BLaER1 treated with 17β-estradiol and CSF1 and Interleukin-3, amounts not matched to agents 10 nM and 100 nM (cell line): Measurements from ENCODE around the gene CKAP5.

Experiments used
- H3K27ac ChIP-seq, 11 experiments: shearing (Covaris generic); formaldehyde crosslinking; 2 replicates each; pipeline ENCODE4 v1.8.1; 2022
- H3K27me3 ChIP-seq, 11 experiments: shearing (Covaris generic); formaldehyde crosslinking; 2 replicates each; pipeline ENCODE4 v1.8.1; 2022
- H3K36me3 ChIP-seq, 11 experiments: shearing (Covaris generic); formaldehyde crosslinking; 2 replicates each; pipeline ENCODE4 v1.8.1; 2022
- H3K4me1 ChIP-seq, 10 experiments: shearing (Covaris generic); formaldehyde crosslinking; 2 replicates each; pipeline ENCODE4 v1.8.1; 2022
- H3K4me2 ChIP-seq, 11 experiments: shearing (Covaris generic); formaldehyde crosslinking; 2 replicates each; pipeline ENCODE4 v1.8.1; 2022
- H3K4me3 ChIP-seq, 10 experiments: shearing (Covaris generic); formaldehyde crosslinking; 2 replicates each; pipeline ENCODE4 v1.8.1; 2022
- H3K9ac ChIP-seq, 11 experiments: shearing (Covaris generic); formaldehyde crosslinking; 2 replicates each; pipeline ENCODE4 v1.8.1; 2022
- H3K9me3 ChIP-seq, 11 experiments: shearing (Covaris generic); formaldehyde crosslinking; replicated peaks in 1 of 11; 2 replicates each; pipeline ENCODE4 v1.8.1; 2022
- H4K20me1 ChIP-seq, 11 experiments: shearing (Covaris generic); formaldehyde crosslinking; 2 replicates each; pipeline ENCODE4 v1.8.1; 2022
- Cebpa-rat ChIP-seq, 11 experiments: shearing (Covaris generic); IDR thresholded peaks; 2 replicates each; pipeline ENCODE4 v1.8.1; 2022

The CKAP5 gene

DNA sequence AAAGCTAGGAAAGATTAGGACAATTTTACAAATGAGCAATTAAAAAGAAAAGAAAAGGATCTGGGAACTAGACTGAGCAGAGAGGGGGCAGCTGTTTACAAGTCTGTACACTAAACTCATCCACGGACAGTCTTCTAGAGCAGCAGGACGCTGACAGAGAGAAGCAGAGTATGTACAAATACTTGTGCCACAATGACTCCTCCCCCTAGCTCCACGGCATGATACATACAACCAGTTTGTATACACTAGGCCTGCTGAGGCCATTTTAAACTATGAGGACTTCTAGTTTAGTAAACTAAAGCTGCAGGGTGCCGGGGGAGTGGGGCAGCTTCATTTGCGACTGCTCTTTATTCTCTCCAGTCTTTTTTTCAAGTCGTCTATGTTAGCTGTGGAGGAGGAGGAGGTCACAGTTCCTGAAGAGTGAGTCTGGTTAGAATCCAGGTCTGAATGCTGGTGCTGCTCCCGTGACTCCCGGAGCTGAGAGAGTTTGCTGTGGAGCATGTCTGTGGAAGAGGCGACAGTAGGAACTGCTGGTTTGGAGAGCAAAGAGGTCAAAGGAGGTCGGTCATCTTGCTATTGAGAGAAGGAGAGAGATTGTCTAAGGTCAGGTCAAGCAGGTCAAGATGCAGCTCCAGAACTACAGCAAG lies 102.3 kb downstream of the CKAP5 start:
- Histone ChIP-seq H3K9ac (no peak overlapping the region), H3K4me1 (no peaks in the 10 kb centered on the region), H3K36me3 (peaks cover 79 to 100% (median 98%) of the 10 kb centered on the region in 11 experiments), H3K4me3 (no peak overlapping the region), H3K27ac (no peak overlapping the region), H3K9me3 (no peaks in the 10 kb centered on the region), H3K27me3 (no peaks in the 10 kb centered on the region), H4K20me1 (no peaks in the 10 kb centered on the region), H3K4me2 (no peak overlapping the region)
- TF ChIP-seq Cebpa-rat (IDR thresholded peaks at IDR 0.05): no peak

DNA sequence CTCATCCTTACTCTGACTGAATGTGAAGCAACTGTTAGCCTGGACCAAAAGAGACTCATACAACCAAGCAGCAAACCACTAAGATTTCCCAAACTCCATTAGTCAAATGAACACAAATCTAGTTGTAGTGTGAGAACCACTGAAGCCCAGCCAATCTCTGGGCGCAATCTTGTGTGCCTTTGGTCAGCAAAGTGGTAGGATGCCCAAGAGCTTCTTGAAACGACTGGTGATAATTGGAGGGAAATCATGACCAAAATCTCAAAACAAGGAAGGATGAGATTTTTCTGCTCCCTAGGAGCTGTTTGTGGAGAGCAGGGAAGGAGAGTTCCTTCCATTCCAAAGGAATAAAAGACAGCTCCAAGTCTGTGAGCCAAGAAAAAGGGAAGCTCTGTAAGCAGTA lies 103.0 kb downstream of the CKAP5 start:
- peaks cover 71 to 99% (median 90%) of the 10 kb centered on the region in 11 experiments for H3K36me3 ChIP-seq

DNA sequence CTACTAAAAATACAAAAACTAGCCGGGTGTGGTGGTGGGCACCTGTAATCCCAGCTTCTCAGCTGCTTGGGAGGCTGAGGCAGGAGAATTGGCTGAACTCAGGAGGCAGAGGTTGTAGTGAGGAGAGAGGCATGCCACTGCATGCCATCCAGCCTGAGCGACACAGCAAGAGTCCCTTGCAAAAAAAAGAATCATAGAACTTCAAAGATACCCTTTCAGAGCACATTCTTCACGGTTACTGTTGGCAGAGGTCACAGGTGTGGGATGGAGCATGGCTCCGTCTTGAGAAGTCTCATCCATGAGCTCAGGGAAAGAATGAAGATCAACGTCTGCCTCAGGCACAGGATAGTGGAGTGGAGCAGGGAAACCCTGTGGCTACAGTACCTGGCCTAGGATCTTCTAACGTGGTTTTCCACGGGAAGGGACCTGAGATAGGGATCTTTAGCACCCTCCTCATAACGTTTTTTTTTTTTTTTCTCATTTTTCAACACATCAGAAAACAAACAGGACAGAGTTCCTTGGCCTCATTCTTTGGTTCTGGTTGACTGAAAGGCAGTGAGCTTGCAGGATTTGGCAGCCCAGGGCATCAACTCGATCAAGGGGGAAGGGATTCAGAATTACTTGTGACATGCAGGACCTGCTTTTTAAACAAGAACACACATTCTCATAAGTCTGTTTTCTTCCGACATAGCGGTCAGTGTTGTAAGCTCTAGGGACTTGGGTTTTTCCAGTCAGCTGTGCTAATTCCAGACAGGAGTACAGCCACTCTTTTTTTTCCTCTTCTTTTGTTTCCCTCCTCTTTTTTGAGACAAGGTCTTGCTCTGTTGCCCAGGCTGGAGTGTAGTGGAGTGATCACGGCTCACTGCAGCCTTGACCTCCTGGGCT lies 104.2 kb downstream of the CKAP5 start:
- peaks cover 59 to 87% (median 78%) of the 10 kb centered on the region in 11 experiments for H3K36me3 ChIP-seq
- H3K4me3 ChIP-seq: no peak overlapping the region
- H3K27me3 ChIP-seq: no peaks in the 10 kb centered on the region
- H3K4me2 ChIP-seq: no peak overlapping the region
- no peak overlapping the region for H3K9ac ChIP-seq
- H3K27ac ChIP-seq: no peak overlapping the region; a peak in 1 of 22 replicates
- no peak for TF ChIP-seq Cebpa-rat (IDR thresholded peaks at IDR 0.05)
- no peaks in the 10 kb centered on the region for H3K4me1 ChIP-seq
- no peaks in the 10 kb centered on the region for H4K20me1 ChIP-seq
- no peaks in the 10 kb centered on the region for H3K9me3 ChIP-seq

More for the DNA sequence above, 103.0 kb downstream of the CKAP5 start:
- H4K20me1 ChIP-seq: no peaks in the 10 kb centered on the region
- no peak for TF ChIP-seq Cebpa-rat (IDR thresholded peaks at IDR 0.05)
- H3K4me3 ChIP-seq: no peak overlapping the region
- H3K4me2 ChIP-seq: no peak overlapping the region
- H3K9me3 ChIP-seq: no peaks in the 10 kb centered on the region
- no peaks in the 10 kb centered on the region for H3K27me3 ChIP-seq
- no peak overlapping the region for H3K9ac ChIP-seq
- no peaks in the 10 kb centered on the region for H3K4me1 ChIP-seq
- H3K27ac ChIP-seq: no peak overlapping the region

- Histone ChIP-seq H4K20me1 (no peaks in the 10 kb centered on the region), H3K27ac (no peak overlapping the region), H3K4me3 (no peak overlapping the region), H3K27me3 (no peaks in the 10 kb centered on the region), H3K9me3 (no peaks in the 10 kb centered on the region), H3K36me3 (peaks cover 30 to 57% (median 48%) of the 10 kb centered on the region in 11 experiments), H3K4me2 (no peak overlapping the region), H3K4me1 (no peaks in the 10 kb centered on the region), H3K9ac (no peak overlapping the region)
- no peak for TF ChIP-seq Cebpa-rat (IDR thresholded peaks at IDR 0.05)
These were observed 107.2 kb downstream of the CKAP5 start for GRCh38 chr11:46738887-46739286.

DNA sequence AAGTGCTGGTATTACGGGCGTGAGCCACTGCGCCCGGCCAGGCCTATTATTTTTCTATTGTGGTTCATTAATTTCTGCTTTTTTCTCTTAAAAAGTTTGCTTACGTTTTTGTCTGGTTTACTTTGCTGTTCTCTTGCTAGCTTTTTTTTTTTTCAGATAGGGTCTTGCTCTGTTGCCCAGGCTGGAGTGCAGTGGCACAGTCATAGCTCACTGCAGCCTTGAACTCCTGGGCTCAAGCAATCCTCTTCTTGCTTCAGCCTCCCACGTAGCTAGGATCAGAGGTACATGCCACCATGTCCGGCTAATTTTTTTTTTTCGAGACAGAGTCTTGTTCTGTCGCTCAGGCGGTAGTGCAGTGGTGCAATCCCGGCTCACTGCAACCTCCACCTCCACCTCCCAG lies 108.4 kb downstream of the CKAP5 start:
- Histone ChIP-seq H3K27ac (no peak overlapping the region), H3K4me1 (no peaks in the 10 kb centered on the region), H3K36me3 (peaks cover 18 to 45% (median 37%) of the 10 kb centered on the region in 11 experiments), H3K9ac (no peak overlapping the region), H3K4me3 (no peak overlapping the region), H3K4me2 (no peak overlapping the region), H3K27me3 (no peaks in the 10 kb centered on the region), H4K20me1 (no peaks in the 10 kb centered on the region), H3K9me3 (no peaks in the 10 kb centered on the region)
- no peak for TF ChIP-seq Cebpa-rat (IDR thresholded peaks at IDR 0.05)

- no peak overlapping the region for H3K27ac ChIP-seq
- no peak overlapping the region for H3K9ac ChIP-seq
- TF ChIP-seq Cebpa-rat (IDR thresholded peaks at IDR 0.05): no peak
- H3K36me3 ChIP-seq: peaks cover 7 to 34% (median 26%) of the 10 kb centered on the region in 11 experiments
- no peaks in the 10 kb centered on the region for H4K20me1 ChIP-seq
- H3K4me2 ChIP-seq: no peak overlapping the region
- H3K9me3 ChIP-seq: no peaks in the 10 kb centered on the region
- H3K4me3 ChIP-seq: no peak overlapping the region
- H3K27me3 ChIP-seq: no peaks in the 10 kb centered on the region
- H3K4me1 ChIP-seq: no peaks in the 10 kb centered on the region
These were observed 109.5 kb downstream of the CKAP5 start for GRCh38 chr11:46736615-46737014.

DNA sequence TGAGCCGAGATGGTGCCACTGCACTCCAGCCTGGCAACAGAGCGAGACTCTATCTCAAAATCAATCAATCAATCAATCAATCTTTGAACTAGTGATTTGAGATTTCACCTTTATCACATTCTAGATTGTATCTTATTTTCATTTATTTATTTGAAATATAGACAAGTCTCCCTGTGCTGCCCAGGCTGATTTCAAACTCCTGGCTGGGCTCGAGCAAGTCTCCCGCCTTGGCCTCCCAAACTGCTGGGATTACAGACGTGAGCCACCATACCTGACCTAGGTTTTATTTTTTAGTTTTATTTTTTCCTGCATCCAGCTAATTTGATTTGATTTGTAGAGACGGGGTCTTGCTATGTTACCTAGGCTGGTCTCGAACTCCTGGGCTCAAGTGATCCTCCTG lies 109.9 kb downstream of the CKAP5 start:
- no peak for TF ChIP-seq Cebpa-rat (IDR thresholded peaks at IDR 0.05)

DNA sequence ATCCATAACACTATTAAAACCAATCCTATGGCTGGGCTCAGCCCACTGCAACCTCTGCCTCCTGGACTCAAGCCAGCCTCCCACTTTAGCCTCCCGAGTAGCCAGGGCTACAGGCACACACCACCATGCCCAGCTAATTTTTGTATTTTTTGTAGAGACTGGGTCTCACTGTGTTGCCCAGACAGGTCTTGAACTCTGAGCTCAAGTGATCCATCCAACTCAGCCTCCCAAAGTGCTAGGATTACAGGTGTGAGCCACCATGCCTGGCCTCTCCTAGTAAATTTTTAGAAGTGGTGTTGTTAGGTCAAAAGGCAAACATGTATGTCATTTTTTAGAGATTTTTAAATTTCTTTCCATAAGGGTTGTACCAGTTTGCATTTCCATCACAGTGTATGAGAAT lies 112.8 kb downstream of the CKAP5 start:
- Histone ChIP-seq H3K36me3 (0 out of 22 replicates have a peak, but pooled peaks cover 0 to under 1% (median 0%) of the 10 kb centered on the region in 11 experiments), H3K4me3 (no peak overlapping the region), H3K4me2 (no peak overlapping the region), H3K27me3 (no peaks in the 10 kb centered on the region), H4K20me1 (no peaks in the 10 kb centered on the region), H3K27ac (no peak overlapping the region), H3K9ac (no peak overlapping the region), H3K9me3 (no peaks in the 10 kb centered on the region), H3K4me1 (no peaks in the 10 kb centered on the region)
- TF ChIP-seq Cebpa-rat (IDR thresholded peaks at IDR 0.05): no peak

More for the DNA sequence above, 109.9 kb downstream of the CKAP5 start:
- Histone ChIP-seq H3K4me2 (no peak overlapping the region), H3K36me3 (peaks cover 2 to 30% (median 21%) of the 10 kb centered on the region in 11 experiments), H3K9ac (no peak overlapping the region), H3K4me1 (no peaks in the 10 kb centered on the region), H3K27me3 (no peaks in the 10 kb centered on the region), H4K20me1 (no peaks in the 10 kb centered on the region), H3K4me3 (no peak overlapping the region), H3K9me3 (no peaks in the 10 kb centered on the region), H3K27ac (no peak overlapping the region)

GRCh38 chr11:46731545-46731944 lies 114.5 kb downstream of the CKAP5 start:
- H3K4me2 ChIP-seq: no peak overlapping the region
- TF ChIP-seq Cebpa-rat (IDR thresholded peaks at IDR 0.05): no peak

More at GRCh38 chr11:46731545-46731944, 114.5 kb downstream of the CKAP5 start:
- no peaks in the 10 kb centered on the region for H3K4me1 ChIP-seq
- H3K36me3 ChIP-seq: no peaks in the 10 kb centered on the region
- H3K27me3 ChIP-seq: no peaks in the 10 kb centered on the region
- no peak overlapping the region for H3K9ac ChIP-seq
- H3K4me3 ChIP-seq: no peak overlapping the region
- H3K27ac ChIP-seq: no peak overlapping the region
- H3K9me3 ChIP-seq: no peaks in the 10 kb centered on the region
- no peaks in the 10 kb centered on the region for H4K20me1 ChIP-seq
